GM12872 (cell line): ENCODE measurements around the gene YPEL5.
A peak's percentile ranks its signal among the peaks of the same experiment; 100 is the strongest.

Source experiments
- TF ChIP-seq, protein P1 (sequence below): IDR thresholded peaks from 3 replicates; pipeline ENCODE4 v1.5.1; 2011; ENCODE audit warnings: low read depth, mild to moderate bottlenecking, low read length, moderate library complexity; ENCODE audit not compliant: insufficient read depth

YPEL5 gene

DNA sequence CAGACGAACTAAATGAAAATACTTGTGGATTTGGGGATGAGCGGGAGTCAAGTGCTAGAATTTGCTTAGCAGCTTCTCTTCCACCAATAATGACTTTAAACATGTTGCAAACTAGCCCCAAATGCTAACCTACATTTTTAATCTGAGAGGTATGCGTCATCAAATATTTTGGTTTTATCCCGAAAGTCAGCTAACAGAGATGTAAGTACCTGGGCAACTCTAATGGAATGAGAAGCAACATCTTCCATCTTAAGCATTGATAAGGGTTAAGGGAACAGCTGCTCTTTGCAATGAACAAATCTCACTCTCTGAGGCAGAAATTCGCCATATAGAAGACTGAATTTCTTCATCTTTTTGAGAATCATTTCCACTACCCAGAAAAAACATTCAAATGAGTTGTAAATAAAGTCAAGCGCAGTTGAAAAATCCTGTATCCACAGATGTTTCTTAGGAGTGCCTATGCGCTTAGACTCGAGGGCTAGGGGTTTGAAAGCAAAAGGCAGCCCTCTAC, 926 bp upstream of the YPEL5 start:
- TF ChIP-seq, protein P1, sequence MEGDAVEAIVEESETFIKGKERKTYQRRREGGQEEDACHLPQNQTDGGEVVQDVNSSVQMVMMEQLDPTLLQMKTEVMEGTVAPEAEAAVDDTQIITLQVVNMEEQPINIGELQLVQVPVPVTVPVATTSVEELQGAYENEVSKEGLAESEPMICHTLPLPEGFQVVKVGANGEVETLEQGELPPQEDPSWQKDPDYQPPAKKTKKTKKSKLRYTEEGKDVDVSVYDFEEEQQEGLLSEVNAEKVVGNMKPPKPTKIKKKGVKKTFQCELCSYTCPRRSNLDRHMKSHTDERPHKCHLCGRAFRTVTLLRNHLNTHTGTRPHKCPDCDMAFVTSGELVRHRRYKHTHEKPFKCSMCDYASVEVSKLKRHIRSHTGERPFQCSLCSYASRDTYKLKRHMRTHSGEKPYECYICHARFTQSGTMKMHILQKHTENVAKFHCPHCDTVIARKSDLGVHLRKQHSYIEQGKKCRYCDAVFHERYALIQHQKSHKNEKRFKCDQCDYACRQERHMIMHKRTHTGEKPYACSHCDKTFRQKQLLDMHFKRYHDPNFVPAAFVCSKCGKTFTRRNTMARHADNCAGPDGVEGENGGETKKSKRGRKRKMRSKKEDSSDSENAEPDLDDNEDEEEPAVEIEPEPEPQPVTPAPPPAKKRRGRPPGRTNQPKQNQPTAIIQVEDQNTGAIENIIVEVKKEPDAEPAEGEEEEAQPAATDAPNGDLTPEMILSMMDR: no peak

DNA sequence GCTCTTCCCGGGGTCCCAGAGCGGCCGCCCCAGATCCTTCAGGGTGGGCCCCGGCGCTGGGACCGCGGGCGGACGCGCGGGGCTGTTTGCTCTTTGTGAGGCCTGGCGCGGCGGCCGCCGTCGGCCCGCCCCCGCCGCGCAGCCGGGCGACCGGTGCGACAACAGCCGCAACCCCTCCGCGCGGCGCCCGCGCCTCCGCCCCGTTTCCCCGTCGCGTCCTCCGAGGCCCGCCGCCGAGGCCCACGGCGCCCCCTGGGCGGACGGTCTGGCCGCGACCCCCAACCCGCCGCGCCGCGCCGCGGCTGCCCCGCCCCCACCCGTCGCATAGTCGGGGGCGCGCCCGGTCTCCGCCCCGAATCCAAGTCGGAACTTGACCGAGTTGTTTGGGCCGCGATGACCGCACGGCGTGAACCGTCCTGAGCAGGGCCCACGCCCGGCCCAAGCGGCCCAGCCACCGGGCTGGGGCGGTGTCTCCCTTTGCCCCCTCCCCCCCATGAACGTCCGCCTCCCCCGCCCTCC, 448 bp downstream of the YPEL5 start:
- TF ChIP-seq, protein P1: no peak

DNA sequence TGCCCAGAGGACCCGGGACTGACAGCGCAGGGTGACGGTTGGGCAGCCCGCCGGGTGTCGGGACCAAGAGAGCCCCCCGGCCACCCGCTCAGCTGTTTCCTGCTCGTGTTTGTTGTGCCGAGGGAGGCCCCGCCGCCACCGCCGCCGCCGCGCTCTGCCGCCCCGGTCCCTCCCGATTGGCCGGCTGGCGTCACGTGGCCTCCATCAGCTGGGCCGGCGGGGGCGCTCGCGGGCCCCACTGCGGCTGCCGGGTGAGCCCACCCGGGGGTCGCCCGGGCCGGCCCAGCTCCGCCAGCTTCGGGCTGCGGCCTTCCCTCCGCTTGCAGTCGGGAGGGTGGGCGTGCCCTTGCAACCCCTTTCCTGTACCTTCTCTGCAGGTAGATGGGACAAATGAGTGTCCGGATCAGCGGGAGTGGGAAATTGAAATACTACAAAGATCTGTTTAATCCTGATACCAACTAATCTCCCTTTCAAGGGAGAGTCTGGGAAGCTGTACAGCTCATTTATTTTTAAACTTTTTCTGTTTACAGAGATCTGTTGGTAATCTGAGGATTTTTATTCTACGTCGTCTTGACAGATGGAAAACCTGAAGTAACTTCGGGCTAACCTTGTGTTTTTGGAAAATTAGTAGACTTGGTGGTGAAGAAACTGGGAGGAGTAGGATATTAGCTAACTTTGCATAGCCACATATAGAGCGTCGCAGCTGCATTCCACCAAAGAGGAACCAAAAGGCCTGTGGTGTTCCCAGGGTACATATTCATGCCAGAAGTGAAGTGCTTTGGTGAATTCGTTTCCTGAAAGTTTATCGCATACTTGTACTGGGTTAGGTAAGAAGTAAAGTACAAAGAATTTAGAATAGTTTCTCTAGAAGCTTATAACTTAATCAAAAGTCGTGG, 1.2 kb downstream of the YPEL5 start:
- TF ChIP-seq, protein P1: peak; percentile 41; the same call in 1 of the 3 replicates

DNA sequence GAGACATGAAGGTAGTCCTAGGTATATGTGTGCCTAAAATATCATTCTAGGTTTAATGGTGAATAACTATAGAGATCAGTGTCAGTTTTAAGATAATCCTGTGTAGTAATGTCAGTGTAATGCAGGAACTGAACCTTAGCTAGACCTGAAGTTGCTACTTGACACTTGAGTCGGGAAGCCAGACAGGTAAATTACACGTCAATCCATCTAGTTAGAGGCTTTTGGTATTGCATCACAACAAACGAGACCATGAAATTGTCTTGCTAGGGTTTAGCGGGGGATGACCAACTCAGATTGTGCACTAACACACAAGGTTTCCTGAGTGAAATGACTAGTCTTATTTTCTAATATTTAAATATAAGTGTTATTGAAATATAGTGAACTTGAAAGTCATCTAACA, 2.0 kb downstream of the YPEL5 start:
- TF ChIP-seq, protein P1: no peak

DNA sequence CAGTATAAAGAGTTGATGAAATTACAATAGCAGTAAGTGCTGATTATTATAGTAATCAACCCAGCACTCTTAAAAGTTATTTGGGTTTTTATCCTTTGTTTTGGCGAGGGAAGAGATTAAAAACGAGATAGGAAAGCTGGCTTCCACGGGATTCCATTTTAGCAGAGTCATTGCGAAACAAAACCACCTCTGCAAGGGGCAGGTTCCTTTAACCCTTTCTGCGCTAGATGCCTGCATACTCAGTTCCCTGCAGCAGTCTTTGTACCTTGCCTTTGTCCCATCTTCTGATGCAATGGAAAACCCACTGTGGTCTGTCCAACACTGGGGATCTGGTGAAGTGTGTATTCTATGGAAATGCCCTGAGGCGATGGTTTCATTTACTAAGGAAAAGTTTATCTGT, 2.7 kb downstream of the YPEL5 start:
- TF ChIP-seq, protein P1: no peak

DNA sequence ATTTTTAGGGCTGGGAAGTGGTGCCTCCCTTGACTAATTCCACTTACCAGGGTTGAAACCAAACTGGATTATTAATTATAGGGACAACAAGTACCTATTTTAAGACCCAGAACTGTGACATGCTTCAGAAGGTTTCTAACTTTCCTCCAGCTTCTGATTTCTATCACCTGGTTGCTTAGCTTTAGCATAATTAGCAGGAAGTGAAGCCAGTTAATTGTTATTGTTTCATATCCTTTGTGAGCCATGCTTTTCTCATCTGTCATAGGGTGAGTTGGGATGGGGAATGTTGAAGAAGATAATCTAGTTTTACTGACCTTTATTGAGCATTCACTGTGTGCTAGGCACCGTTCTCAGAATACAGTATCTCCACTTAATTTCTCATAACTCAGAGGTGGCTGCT, 3.2 kb downstream of the YPEL5 start:
- TF ChIP-seq, protein P1: no peak

DNA sequence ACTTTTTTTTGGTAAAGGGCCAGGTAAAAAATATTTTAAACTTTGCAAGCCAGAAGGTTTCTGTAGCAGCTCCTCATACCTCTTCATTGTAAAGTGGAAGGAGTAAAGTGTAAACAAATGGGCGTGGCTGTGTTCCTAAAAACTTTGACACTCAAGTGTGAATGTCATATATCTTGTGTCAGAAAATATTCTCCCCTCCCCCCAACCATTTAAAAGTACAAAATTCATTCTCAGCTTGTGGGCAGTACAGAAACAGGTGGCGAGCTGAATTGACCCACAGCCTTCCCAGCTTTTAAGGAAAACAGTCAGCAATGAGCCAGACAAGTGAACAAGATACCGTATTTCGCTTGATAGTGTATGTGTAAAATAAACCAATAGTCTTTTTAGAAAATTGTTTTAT, 4.0 kb downstream of the YPEL5 start:
- TF ChIP-seq, protein P1: no peak
